Measurements from ENCODE around the gene ZFAND5. TPM values are rescaled to one million over a fixed set of nuclear protein-coding genes. Genes with fewer than 3 reads are reported as not detected.

Gene ZFAND5
- total and polyA plus RNA-seq, 4 experiments from 2014 or later = 49.3 to 148 (median 112) TPM

- ChIA-PET POLR2A (ENCODE audit: partially characterized antibody) (interaction anchor here (1.6 kb wide), 1 partner anchor 37 kb away, joined by 5 read pairs; no protein-coding TSS in a partner anchor), CTCF (ENCODE audit: partially characterized antibody) (interaction anchor here (1.3 kb wide), 1 partner anchor 12 kb away, joined by 3 read pairs; no protein-coding TSS in a partner anchor)
- no peak overlapping the region for H3K27ac ChIP-seq (ENCODE audit: low read depth, low read length)
- DNase-seq = no peak
- intact Hi-C loops (cut with micrococcal nuclease) = no loop called here
- H3K4me3 Mint-ChIP-seq = no peak overlapping the region
- peaks cover 0 to 1% (median 0%) of the 10 kb centered on the region in 8 donors for H3K9me3 Mint-ChIP-seq
- H3K36me3 ChIP-seq (ENCODE audit: insufficient read depth, low read length) = no peaks in the 10 kb centered on the region
- H3K36me3 Mint-ChIP-seq = no peaks in the 10 kb centered on the region
- no peaks in the 10 kb centered on the region for H3K27me3 ChIP-seq (ENCODE audit: insufficient read depth, low read length)
- H3K4me3 ChIP-seq (ENCODE audit: low read length in 2 of 2) = no peak overlapping the region
- H3K27me3 Mint-ChIP-seq = no peaks in the 10 kb centered on the region
- no peaks in the 10 kb centered on the region for H3K9me3 ChIP-seq (ENCODE audit: control insufficient read depth in 1 of 2, low read length in 2 of 2)
- no peaks in the 10 kb centered on the region for H3K4me1 Mint-ChIP-seq
- H3K4me1 ChIP-seq (ENCODE audit: insufficient read depth, low read length) = no peaks in the 10 kb centered on the region
- no peak overlapping the region for H3K27ac Mint-ChIP-seq
These were observed 34.4 kb upstream of the ZFAND5 start for GRCh38 chr9:72399391-72399790.

- Histone ChIP-seq H3K27ac (ENCODE audit: low read depth, low read length) (no peak overlapping the region), H3K9me3 (ENCODE audit: control insufficient read depth in 1 of 2, low read length in 2 of 2) (no peaks in the 10 kb centered on the region), H3K27me3 (ENCODE audit: insufficient read depth, low read length) (no peaks in the 10 kb centered on the region), H3K4me1 (ENCODE audit: insufficient read depth, low read length) (no peaks in the 10 kb centered on the region), H3K36me3 (ENCODE audit: insufficient read depth, low read length) (no peaks in the 10 kb centered on the region), H3K4me3 (ENCODE audit: low read length in 2 of 2) (no peak overlapping the region)
- DNase-seq = no peak
- no peaks in the 10 kb centered on the region for H3K27me3 Mint-ChIP-seq
- ChIA-PET CTCF (ENCODE audit: partially characterized antibody) (interaction anchor here (0.7 to 1.1 kb wide), 2 partner anchors 9 to 11 kb away, joined by 3 read pairs; no protein-coding TSS in a partner anchor), POLR2A (ENCODE audit: partially characterized antibody) (no interaction called here)
- H3K4me3 Mint-ChIP-seq = no peak overlapping the region
- no peaks in the 10 kb centered on the region for H3K4me1 Mint-ChIP-seq
- peaks cover 0 to 1% (median 0%) of the 10 kb centered on the region in 8 donors for H3K9me3 Mint-ChIP-seq
- intact Hi-C loops (cut with micrococcal nuclease) = no loop called here
- H3K36me3 Mint-ChIP-seq = no peaks in the 10 kb centered on the region
- H3K27ac Mint-ChIP-seq = no peak overlapping the region
These were observed 31.5 kb upstream of the ZFAND5 start for GRCh38 chr9:72396247-72397091.

DNA sequence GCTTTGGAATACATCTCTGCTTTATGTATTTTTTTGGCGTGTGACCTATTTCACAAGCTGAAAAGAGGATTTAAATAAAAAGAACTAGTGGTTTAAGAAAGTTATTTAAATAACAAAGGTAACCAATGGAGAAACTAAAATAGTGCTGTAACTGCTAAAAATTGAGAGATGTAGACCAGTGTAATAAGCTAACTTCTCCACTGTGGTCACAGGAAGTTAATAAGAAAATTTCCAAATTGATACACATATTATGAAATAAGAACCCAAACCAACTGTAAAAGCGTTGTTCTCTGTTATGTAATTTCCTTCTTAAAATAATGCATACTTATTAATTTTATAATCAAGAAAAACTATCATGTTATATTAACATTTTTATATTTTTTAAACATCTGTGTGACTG, 29.1 kb upstream of the ZFAND5 start:
- H3K36me3 Mint-ChIP-seq = no peaks in the 10 kb centered on the region
- CTCF ChIA-PET (ENCODE audit: partially characterized antibody) = no interaction called here
- POLR2A ChIA-PET (ENCODE audit: partially characterized antibody) = interaction anchor here (0.6 kb wide), 1 partner anchor 19 kb away, joined by 3 read pairs; no protein-coding TSS in a partner anchor

DNA sequence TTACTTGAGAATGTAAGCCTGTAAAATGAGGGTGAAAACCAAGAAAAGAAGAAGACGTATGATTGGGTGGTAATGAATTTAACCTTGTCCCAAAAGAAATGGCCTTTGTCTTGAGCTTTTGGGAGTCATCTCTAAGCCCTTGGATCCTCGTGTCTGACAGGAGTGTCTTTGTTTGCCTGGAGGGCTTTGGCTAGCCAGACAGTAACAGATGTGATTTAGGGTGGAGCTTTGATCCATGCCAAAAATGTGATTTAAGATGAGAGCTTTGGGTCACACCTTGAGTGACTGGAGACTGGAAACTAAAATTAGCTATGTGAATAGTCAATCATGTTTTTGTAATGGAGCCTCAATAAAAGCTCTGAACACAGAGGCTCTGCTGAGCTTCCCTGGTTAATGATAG, 25.9 kb upstream of the ZFAND5 start:
- no peak for DNase-seq
- Histone ChIP-seq H3K4me1 (ENCODE audit: insufficient read depth, low read length) (no peaks in the 10 kb centered on the region), H3K27ac (ENCODE audit: low read depth, low read length) (no peak overlapping the region), H3K27me3 (ENCODE audit: insufficient read depth, low read length) (no peaks in the 10 kb centered on the region), H3K36me3 (ENCODE audit: insufficient read depth, low read length) (no peaks in the 10 kb centered on the region), H3K9me3 (ENCODE audit: control insufficient read depth in 1 of 2, low read length in 2 of 2) (no peaks in the 10 kb centered on the region), H3K4me3 (ENCODE audit: low read length in 2 of 2) (no peak overlapping the region)
- H3K4me1 Mint-ChIP-seq = peaks cover 0 to 2% (median 0%) of the 10 kb centered on the region in 4 donors
- no peak overlapping the region for H3K27ac Mint-ChIP-seq
- ChIA-PET POLR2A (ENCODE audit: partially characterized antibody) (interaction anchor here (1.0 kb wide), 1 partner anchor 52 kb away, joined by 3 read pairs; no protein-coding TSS in a partner anchor), CTCF (ENCODE audit: partially characterized antibody) (interaction anchor here (1.6 kb wide), 1 partner anchor 86 kb away, joined by 3 read pairs; no protein-coding TSS in a partner anchor)
- no peak overlapping the region for H3K4me3 Mint-ChIP-seq
- H3K27me3 Mint-ChIP-seq = no peaks in the 10 kb centered on the region
- H3K9me3 Mint-ChIP-seq = peaks cover 0 to 2% (median 0%) of the 10 kb centered on the region in 8 donors
- intact Hi-C loops (cut with micrococcal nuclease) = no loop called here
- no peaks in the 10 kb centered on the region for H3K36me3 Mint-ChIP-seq

More for the DNA sequence above, 29.1 kb upstream of the ZFAND5 start:
- Mint-ChIP-seq H3K9me3 (peaks cover 0 to 2% (median 0%) of the 10 kb centered on the region in 8 donors), H3K4me3 (no peak overlapping the region), H3K4me1 (no peaks in the 10 kb centered on the region), H3K27me3 (no peaks in the 10 kb centered on the region), H3K27ac (no peak overlapping the region)
- Histone ChIP-seq H3K4me1 (ENCODE audit: insufficient read depth, low read length) (no peaks in the 10 kb centered on the region), H3K4me3 (ENCODE audit: low read length in 2 of 2) (no peak overlapping the region), H3K9me3 (ENCODE audit: control insufficient read depth in 1 of 2, low read length in 2 of 2) (no peaks in the 10 kb centered on the region), H3K27me3 (ENCODE audit: insufficient read depth, low read length) (no peaks in the 10 kb centered on the region), H3K27ac (ENCODE audit: low read depth, low read length) (no peak overlapping the region), H3K36me3 (ENCODE audit: insufficient read depth, low read length) (no peaks in the 10 kb centered on the region)
- intact Hi-C loops (cut with micrococcal nuclease) = no loop called here
- no peak for DNase-seq

DNA sequence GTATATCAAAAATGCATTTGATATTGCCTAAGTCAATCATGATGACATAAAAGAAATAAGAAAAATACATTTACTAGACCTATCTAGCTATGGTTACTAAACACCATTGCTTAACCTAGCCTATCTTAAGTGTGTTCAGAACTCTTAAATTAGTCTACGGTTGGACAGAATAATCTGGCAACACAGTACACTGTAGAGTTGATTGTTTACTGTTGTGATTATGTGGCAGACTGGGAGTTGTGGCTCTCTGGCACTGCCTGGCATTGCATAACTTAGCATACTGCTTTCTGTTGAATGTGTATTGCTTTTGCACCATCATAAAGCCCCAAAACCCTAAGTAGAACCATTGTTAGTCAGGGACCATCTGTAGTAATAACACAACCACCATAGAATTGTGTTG, 21.2 kb upstream of the ZFAND5 start:
- Mint-ChIP-seq H3K4me3 (no peak overlapping the region), H3K27me3 (no peaks in the 10 kb centered on the region), H3K9me3 (peaks cover 0 to 2% (median 0%) of the 10 kb centered on the region in 8 donors), H3K36me3 (no peaks in the 10 kb centered on the region), H3K4me1 (peaks cover 0 to 2% (median under 1%) of the 10 kb centered on the region in 4 donors), H3K27ac (no peak overlapping the region)
- intact Hi-C loops (cut with micrococcal nuclease) = no loop called here
- POLR2A ChIA-PET (ENCODE audit: partially characterized antibody) = interaction anchor here (1.6 kb wide), 1 partner anchor 21 kb away, joined by 4 read pairs; the partner anchor contains the start of gene ZFAND5
- Histone ChIP-seq H3K4me3 (ENCODE audit: low read length in 2 of 2) (no peak overlapping the region), H3K36me3 (ENCODE audit: insufficient read depth, low read length) (no peaks in the 10 kb centered on the region), H3K9me3 (ENCODE audit: control insufficient read depth in 1 of 2, low read length in 2 of 2) (no peaks in the 10 kb centered on the region), H3K27ac (ENCODE audit: low read depth, low read length) (no peak overlapping the region), H3K4me1 (ENCODE audit: insufficient read depth, low read length) (no peaks in the 10 kb centered on the region), H3K27me3 (ENCODE audit: insufficient read depth, low read length) (no peaks in the 10 kb centered on the region)
- DNase-seq = no peak
- CTCF ChIA-PET (ENCODE audit: partially characterized antibody) = interaction anchor here (1.2 to 1.5 kb wide), 2 partner anchors 21 to 24 kb away, joined by 3 read pairs; no protein-coding TSS in a partner anchor

GRCh38 chr9:72384710-72385485, 19.9 kb upstream of the ZFAND5 start:
- Mint-ChIP-seq H3K4me3 (no peak overlapping the region), H3K36me3 (no peaks in the 10 kb centered on the region), H3K27me3 (no peaks in the 10 kb centered on the region), H3K4me1 (peaks cover 0 to 2% (median under 1%) of the 10 kb centered on the region in 4 donors), H3K27ac (no peak overlapping the region), H3K9me3 (peaks cover 0 to 2% (median 0%) of the 10 kb centered on the region in 8 donors)
- Histone ChIP-seq H3K4me3 (ENCODE audit: low read length in 2 of 2) (no peak overlapping the region), H3K4me1 (ENCODE audit: insufficient read depth, low read length) (no peaks in the 10 kb centered on the region), H3K9me3 (ENCODE audit: control insufficient read depth in 1 of 2, low read length in 2 of 2) (no peaks in the 10 kb centered on the region), H3K36me3 (ENCODE audit: insufficient read depth, low read length) (no peaks in the 10 kb centered on the region), H3K27ac (ENCODE audit: low read depth, low read length) (no peak overlapping the region), H3K27me3 (ENCODE audit: insufficient read depth, low read length) (no peaks in the 10 kb centered on the region)
- DNase-seq = no peak
- ChIA-PET CTCF (ENCODE audit: partially characterized antibody) (interaction anchor here (1.2 to 1.7 kb wide), 2 partner anchors 10 to 19 kb away, joined by 3 to 6 read pairs; no protein-coding TSS in a partner anchor), POLR2A (ENCODE audit: partially characterized antibody) (interaction anchor here (1.6 kb wide), 1 partner anchor 20 kb away, joined by 4 read pairs; the partner anchor contains the start of gene ZFAND5)
- intact Hi-C loops (cut with micrococcal nuclease) = no loop called here

Measured in CD4-positive, alpha-beta memory T cell (primary cell).